GM12878 (cell line): ENCODE measurements around the gene MCHR1. TPM values are rescaled to one million over a fixed set of nuclear protein-coding genes. Genes with fewer than 3 reads are reported as not detected.
"Not testable (repeated sequence)": the region's sequence is repeated elsewhere in the genome, so short reads cannot be mapped to it uniquely, and the experiment has no call there.

Experiments used
- ATAC-seq: fragments of 200-7000 bp; cut with Tn5 transposase; 3 replicates; pipeline ENCODE4 v1.9.1; 2020; ENCODE audit warnings: mild to moderate bottlenecking, moderate library complexity
- BruUV-seq: library from RNA; stranded (reverse); fragments of 400-500 nt; replicated peaks from 2 replicates; lab custom pipeline; 2021; lab: Mats Ljungman, UMichigan
- CTCF ChIA-PET: fragments of 300-600 bp; sonication (Branson Sonifier 250); formaldehyde crosslinking; extraction: SDS; loops from one replicate; lab custom pipeline; 2021; ENCODE audit warnings: inconsistent platforms; lab: Yijun Ruan, JAX
- POLR2A ChIA-PET: fragments of 350-600 bp; formaldehyde crosslinking; extraction: SDS; loops from one replicate; lab custom pipeline; 2021; ENCODE audit warnings: inconsistent platforms; lab: Charles Lee
- RAD21 ChIA-PET: fragments of 300-600 bp; sonication (Branson Sonifier 250); formaldehyde crosslinking; loops from one replicate; lab custom pipeline; 2023; ENCODE audit warnings: antibody characterized with exemption; ENCODE audit not compliant: unreplicated experiment; lab: Charles Lee
- SMC1A ChIA-PET: fragments of 300-600 bp; sonication (Branson Sonifier 250); formaldehyde crosslinking; loops from one replicate; lab custom pipeline; 2023; ENCODE audit not compliant: unreplicated experiment, uncharacterized antibody; lab: Charles Lee
- DNase-seq: peaks from one replicate; pipeline ENCODE4 v3.0.0-alpha.2; 2011; ENCODE audit warnings: low read depth, low spot score
- FAIRE-seq: peaks from 3 replicates; lab custom pipeline; 2011; peaks lifted over from hg19 to GRCh38; lab: Jason Lieb, UNC
- H2AFZ ChIP-seq: 2 replicates; pipeline ENCODE4 v1.6.0; 2011; ENCODE audit warnings: low read depth, low read length, control low read depth; ENCODE audit not compliant: control insufficient read depth
- H3K27ac ChIP-seq: 2 replicates; pipeline ENCODE4 v1.5.1; 2011; ENCODE audit warnings: control low read depth; ENCODE audit not compliant: control insufficient read depth, insufficient read depth
- H3K27me3 ChIP-seq, 2 experiments: replicated peaks in 1 of 2; 2 replicates each; pipeline versions ENCODE4 v1.6.0 to v1.6.1; 2011; ENCODE audit warnings: low read length in 1 of 2; ENCODE audit not compliant: control insufficient read depth in 2 of 2, insufficient read depth in 2 of 2
- H3K36me3 ChIP-seq, 2 experiments: 2 replicates each; pipeline ENCODE4 v1.5.1; 2011; ENCODE audit warnings: low read length in 1 of 2; ENCODE audit not compliant: control insufficient read depth in 2 of 2, insufficient read depth in 2 of 2
- H3K4me1 ChIP-seq: 2 replicates; pipeline ENCODE4 v1.6.1; 2011; ENCODE audit warnings: mild to moderate bottlenecking, low read length, moderate library complexity, mixed read lengths; ENCODE audit not compliant: control insufficient read depth, insufficient read depth
- H3K4me2 ChIP-seq: 2 replicates; pipeline ENCODE4 v1.6.0; 2011; ENCODE audit warnings: control low read depth; ENCODE audit not compliant: control insufficient read depth, insufficient read depth
- H3K4me3 ChIP-seq: fragments of 200-600 bp; sonication (generic); 2 replicates; pipeline ENCODE4 v1.5.1; 2016
- H3K79me2 ChIP-seq: 2 replicates; pipeline ENCODE4 v1.6.0; 2011; ENCODE audit warnings: low read length; ENCODE audit not compliant: control insufficient read depth, insufficient read depth
- H3K9ac ChIP-seq: 2 replicates; pipeline ENCODE4 v1.8.0; 2011; ENCODE audit warnings: low read length, control low read depth, mixed read lengths; ENCODE audit not compliant: control insufficient read depth, insufficient read depth
- H3K9me3 ChIP-seq: replicated peaks from 3 replicates; pipeline ENCODE4 v1.5.1; 2011; ENCODE audit warnings: mild to moderate bottlenecking, low read length; ENCODE audit not compliant: control insufficient read depth, insufficient read depth
- H4K20me1 ChIP-seq: 2 replicates; pipeline ENCODE4 v1.6.0; 2011; ENCODE audit not compliant: control insufficient read depth, insufficient read depth
- BCL11A ChIP-seq: IDR thresholded peaks from 2 replicates; pipeline ENCODE4 v1.6.1; 2011; ENCODE audit warnings: low read depth, low read length
- KDM1A ChIP-seq: fragments of 200-600 bp; sonication (generic); IDR thresholded peaks from 2 replicates; pipeline ENCODE4 v1.6.1; 2016; ENCODE audit warnings: borderline replicate concordance
- MYC ChIP-seq: IDR thresholded peaks from 2 replicates; pipeline ENCODE4 v1.6.1; 2011; ENCODE audit warnings: mild to moderate bottlenecking, low read length, moderate library complexity, inconsistent platforms; ENCODE audit not compliant: insufficient read depth, insufficient replicate concordance, insufficient read length, severe bottlenecking
- NFYB ChIP-seq: IDR thresholded peaks from 2 replicates; pipeline ENCODE4 v1.6.1; 2011; ENCODE audit warnings: low read depth, mild to moderate bottlenecking, low read length, improper control_type of control experiment, moderate library complexity; ENCODE audit not compliant: insufficient read depth
- WGBS: methylation state at CpG from one replicate; pipeline ENCODE4 v1.1.6; 2016; ENCODE audit warnings: low lambda C conversion rate; ENCODE audit not compliant: insufficient replicate concordance, insufficient coverage; ENCODE audit errors: missing lambda C conversion rate; 5-methylcytosine and 5-hydroxymethylcytosine counted together
- in situ Hi-C: fragments of 300-500 bp; cut with MboI; formaldehyde crosslinking; loops from 9 replicates; pipeline ENCODE4 v1.14.3; 2018; ENCODE audit warnings: mixed read lengths
- intact Hi-C: fragments of 100-400 bp; cut with micrococcal nuclease; formaldehyde crosslinking; loops from one replicate; pipeline ENCODE4 v1.14.2; 2022; ENCODE audit not compliant: unreplicated experiment
- polyA plus RNA-seq, 11 experiments: library from polyadenylated mRNA; depleted of rRNA in 4 of 11; unstranded in 6 of 11; stranded (reverse) in 5 of 11; fragments of >200 nt; fragmentation: Nextera tagmentation in 4 of 11; fragmentation: Illumina TruSeq in 1 of 11; extraction: Ambion mirVana in 4 of 11; extraction: Trizol in 1 of 11; gene quantifications; 1 replicate in 1 of 11; 2 replicates in 10 of 11; pipeline versions ENCODE4 v1.2.1 to v1.2.3, GENCODE V29; 2011 to 2016; ENCODE audit warnings: inconsistent platforms in 2 of 11, missing spikeins in 2 of 11, low read depth in 1 of 11
- total RNA-seq, 4 experiments: library from RNA; depleted of rRNA in 3 of 4; stranded (reverse); fragments of >200 nt in 3 of 4; fragmentation: Illumina TruSeq in 1 of 4; extraction: Trizol in 1 of 4; gene quantifications; 2 replicates each; pipeline versions ENCODE4 v1.2.1 to v1.2.3, GENCODE V29; 2013 to 2021
- TF ChIP-seq, protein P1 (sequence below): fragments of 450-650 bp; formaldehyde crosslinking; IDR thresholded peaks from 2 replicates; pipeline ENCODE4 v1.4.0; 2020; ENCODE audit warnings: mild to moderate bottlenecking, moderate library complexity
- TF ChIP-seq, protein P2 (sequence below): IDR thresholded peaks from 2 replicates; pipeline ENCODE4 v1.6.1; 2012; ENCODE audit warnings: low read depth, low read length, improper control_type of control experiment

MCHR1 gene
- total and polyA plus RNA-seq, 10 of the 15 experiments (the other 5 are each of a cell fraction or from before 2014, with no cell fraction given): not detected

DNA sequence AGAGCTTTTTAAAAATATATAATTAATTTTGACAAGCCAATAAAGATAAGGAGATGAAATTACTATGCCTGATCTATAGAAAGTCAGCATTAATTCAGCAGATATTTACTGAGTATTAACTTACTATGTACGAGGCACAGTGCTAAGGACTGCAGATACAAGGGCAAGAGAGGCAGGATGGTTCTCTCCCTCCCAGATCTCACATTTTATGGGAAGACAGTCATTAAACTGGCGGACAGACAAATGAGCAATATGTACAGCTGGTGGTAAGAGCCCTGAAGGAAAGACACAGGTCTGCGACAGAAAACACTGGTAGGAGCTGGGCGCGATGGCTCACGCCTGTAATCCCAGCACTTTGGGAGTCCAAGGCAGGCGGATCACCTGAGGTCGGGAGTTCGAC lies 36.8 kb downstream of the MCHR1 start (continued):
- TF ChIP-seq, protein P1, sequence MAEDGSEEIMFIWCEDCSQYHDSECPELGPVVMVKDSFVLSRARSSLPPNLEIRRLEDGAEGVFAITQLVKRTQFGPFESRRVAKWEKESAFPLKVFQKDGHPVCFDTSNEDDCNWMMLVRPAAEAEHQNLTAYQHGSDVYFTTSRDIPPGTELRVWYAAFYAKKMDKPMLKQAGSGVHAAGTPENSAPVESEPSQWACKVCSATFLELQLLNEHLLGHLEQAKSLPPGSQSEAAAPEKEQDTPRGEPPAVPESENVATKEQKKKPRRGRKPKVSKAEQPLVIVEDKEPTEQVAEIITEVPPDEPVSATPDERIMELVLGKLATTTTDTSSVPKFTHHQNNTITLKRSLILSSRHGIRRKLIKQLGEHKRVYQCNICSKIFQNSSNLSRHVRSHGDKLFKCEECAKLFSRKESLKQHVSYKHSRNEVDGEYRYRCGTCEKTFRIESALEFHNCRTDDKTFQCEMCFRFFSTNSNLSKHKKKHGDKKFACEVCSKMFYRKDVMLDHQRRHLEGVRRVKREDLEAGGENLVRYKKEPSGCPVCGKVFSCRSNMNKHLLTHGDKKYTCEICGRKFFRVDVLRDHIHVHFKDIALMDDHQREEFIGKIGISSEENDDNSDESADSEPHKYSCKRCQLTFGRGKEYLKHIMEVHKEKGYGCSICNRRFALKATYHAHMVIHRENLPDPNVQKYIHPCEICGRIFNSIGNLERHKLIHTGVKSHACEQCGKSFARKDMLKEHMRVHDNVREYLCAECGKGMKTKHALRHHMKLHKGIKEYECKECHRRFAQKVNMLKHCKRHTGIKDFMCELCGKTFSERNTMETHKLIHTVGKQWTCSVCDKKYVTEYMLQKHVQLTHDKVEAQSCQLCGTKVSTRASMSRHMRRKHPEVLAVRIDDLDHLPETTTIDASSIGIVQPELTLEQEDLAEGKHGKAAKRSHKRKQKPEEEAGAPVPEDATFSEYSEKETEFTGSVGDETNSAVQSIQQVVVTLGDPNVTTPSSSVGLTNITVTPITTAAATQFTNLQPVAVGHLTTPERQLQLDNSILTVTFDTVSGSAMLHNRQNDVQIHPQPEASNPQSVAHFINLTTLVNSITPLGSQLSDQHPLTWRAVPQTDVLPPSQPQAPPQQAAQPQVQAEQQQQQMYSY (CRISPR knock-in tag): no peak
- no peak for TF ChIP-seq BCL11A
- no peak for TF ChIP-seq KDM1A
- TF ChIP-seq NFYB: no peak
- TF ChIP-seq, protein P2, sequence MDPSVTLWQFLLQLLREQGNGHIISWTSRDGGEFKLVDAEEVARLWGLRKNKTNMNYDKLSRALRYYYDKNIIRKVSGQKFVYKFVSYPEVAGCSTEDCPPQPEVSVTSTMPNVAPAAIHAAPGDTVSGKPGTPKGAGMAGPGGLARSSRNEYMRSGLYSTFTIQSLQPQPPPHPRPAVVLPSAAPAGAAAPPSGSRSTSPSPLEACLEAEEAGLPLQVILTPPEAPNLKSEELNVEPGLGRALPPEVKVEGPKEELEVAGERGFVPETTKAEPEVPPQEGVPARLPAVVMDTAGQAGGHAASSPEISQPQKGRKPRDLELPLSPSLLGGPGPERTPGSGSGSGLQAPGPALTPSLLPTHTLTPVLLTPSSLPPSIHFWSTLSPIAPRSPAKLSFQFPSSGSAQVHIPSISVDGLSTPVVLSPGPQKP: no peak
- TF ChIP-seq MYC: no peak

DNA sequence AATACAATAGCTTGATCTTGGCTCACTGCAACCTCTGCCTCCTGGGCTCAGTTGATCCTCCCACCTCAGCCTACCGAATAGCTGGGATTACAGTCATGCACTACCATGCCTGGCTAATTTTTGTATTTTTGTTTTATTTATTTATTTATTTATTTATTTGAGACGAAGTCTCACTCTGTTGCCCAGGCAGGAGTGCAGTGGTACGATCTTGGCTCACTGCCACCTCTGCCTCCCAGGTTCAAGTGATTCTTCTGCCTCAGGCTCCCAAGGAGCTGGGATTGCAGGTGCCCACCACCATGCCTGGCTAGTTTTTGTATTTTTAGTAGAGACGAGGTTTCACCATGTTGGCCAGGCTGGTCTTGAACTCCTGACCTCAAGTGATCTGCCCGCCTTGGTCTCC lies 38.4 kb downstream of the MCHR1 start:
- ATAC-seq, H3K4me1 ChIP-seq, H3K27ac ChIP-seq, H3K9me3 ChIP-seq, H3K4me3 ChIP-seq, FAIRE-seq, H3K79me2 ChIP-seq, in situ Hi-C loops, H3K9ac ChIP-seq, H2AFZ ChIP-seq, BruUV-seq, DNase-seq, H4K20me1 ChIP-seq, intact Hi-C loops, H3K36me3 ChIP-seq, H3K4me2 ChIP-seq, RAD21 ChIA-PET, H3K27me3 ChIP-seq: not testable (repeated sequence)
- POLR2A ChIA-PET: interaction anchor here (0.6 to 0.7 kb wide), 3 partner anchors 9 to 258 kb away, joined by 3 to 4 read pairs (median 4); no protein-coding TSS in a partner anchor
- 43% methylated on average over 5 of the region's 5 CpGs for WGBS
- SMC1A ChIA-PET: interaction anchor here (1.0 kb wide), 2 partner anchors 10 to 39 kb away, joined by 3 read pairs; no protein-coding TSS in a partner anchor
- CTCF ChIA-PET: interaction anchor here (0.6 to 1.0 kb wide), 2 partner anchors 42 to 694 kb away, joined by 3 read pairs; no protein-coding TSS in a partner anchor
